H7 (cell line): ENCODE data around the gene ARL3. TPM values are rescaled to one million over a fixed set of nuclear protein-coding genes. Genes with fewer than 3 reads are reported as not detected.

Experiments
- DNase-seq: peaks from one replicate; pipeline ENCODE4 v3.0.0; 2012
- H3K27me3 ChIP-seq: 2 replicates; pipeline ENCODE4 v1.6.0; 2011; ENCODE audit warnings: mild to moderate bottlenecking, low read length; ENCODE audit not compliant: control insufficient read depth, insufficient read depth
- H3K36me3 ChIP-seq: replicated peaks from 2 replicates; pipeline ENCODE4 v1.5.1; 2011; ENCODE audit warnings: low read length; ENCODE audit not compliant: control insufficient read depth, insufficient read depth
- H3K4me3 ChIP-seq: 2 replicates; pipeline ENCODE4 v1.5.1; 2011; ENCODE audit warnings: low read depth, mild to moderate bottlenecking, control low read depth, low read length, moderate library complexity; ENCODE audit not compliant: insufficient read depth
- total RNA-seq: library from RNA; depleted of rRNA; stranded (reverse); fragments of >200 nt; shearing (Covaris generic); gene quantifications from 2 replicates; pipeline ENCODE4 v1.2.3, GENCODE V29; 2014

Gene ARL3
- total RNA-seq, 1 experiment from 2014 or later, result 7.5 TPM

- H3K4me3 ChIP-seq, result peak overlapping the region; percentile 73
- DNase-seq, result peak; percentile 95
- H3K27me3 ChIP-seq, result no peaks in the 10 kb centered on the region
- no peaks in the 10 kb centered on the region for H3K36me3 ChIP-seq
These were observed 72.1 kb downstream of the ARL3 start for GRCh38 chr10:102641880-102642735.

- H3K36me3 ChIP-seq, result no peaks in the 10 kb centered on the region
- no peaks in the 10 kb centered on the region for H3K27me3 ChIP-seq
- peak overlapping the region; percentile 49 for H3K4me3 ChIP-seq
- DNase-seq, result no peak
These were observed 72.8 kb downstream of the ARL3 start for GRCh38 chr10:102641402-102641801.

- Histone ChIP-seq H3K27me3 (no peaks in the 10 kb centered on the region), H3K4me3 (no peak overlapping the region), H3K36me3 (no peaks in the 10 kb centered on the region)
- no peak for DNase-seq
These were observed 74.7 kb downstream of the ARL3 start for GRCh38 chr10:102639537-102639936.

GRCh38 chr10:102635377-102635776, 78.8 kb downstream of the ARL3 start:
- Histone ChIP-seq H3K36me3 (no peaks in the 10 kb centered on the region), H3K4me3 (no peak overlapping the region), H3K27me3 (no peaks in the 10 kb centered on the region)
- no peak for DNase-seq

- no peak overlapping the region for H3K4me3 ChIP-seq
- no peaks in the 10 kb centered on the region for H3K27me3 ChIP-seq
- no peaks in the 10 kb centered on the region for H3K36me3 ChIP-seq
- DNase-seq, result no peak
These were observed 79.5 kb downstream of the ARL3 start for GRCh38 chr10:102634686-102635085.

- DNase-seq, result no peak
- no peak overlapping the region for H3K4me3 ChIP-seq
- H3K36me3 ChIP-seq, result no peaks in the 10 kb centered on the region
- no peaks in the 10 kb centered on the region for H3K27me3 ChIP-seq
These were observed 80.3 kb downstream of the ARL3 start for GRCh38 chr10:102633848-102634247.

- no peak overlapping the region for H3K4me3 ChIP-seq
- H3K36me3 ChIP-seq, result no peaks in the 10 kb centered on the region
- no peaks in the 10 kb centered on the region for H3K27me3 ChIP-seq
- no peak for DNase-seq
These were observed 80.9 kb downstream of the ARL3 start for GRCh38 chr10:102633287-102633686.

- H3K27me3 ChIP-seq, result no peaks in the 10 kb centered on the region
- H3K36me3 ChIP-seq, result no peaks in the 10 kb centered on the region
- no peak for DNase-seq
- no peak overlapping the region for H3K4me3 ChIP-seq
These were observed 81.6 kb downstream of the ARL3 start for GRCh38 chr10:102632394-102633111.

- no peaks in the 10 kb centered on the region for H3K27me3 ChIP-seq
- no peak overlapping the region for H3K4me3 ChIP-seq
- DNase-seq, result no peak
- no peaks in the 10 kb centered on the region for H3K36me3 ChIP-seq
These were observed 82.4 kb downstream of the ARL3 start for GRCh38 chr10:102631525-102632393.

- no peak overlapping the region for H3K4me3 ChIP-seq
- H3K36me3 ChIP-seq, result no peaks in the 10 kb centered on the region
- no peak for DNase-seq
- H3K27me3 ChIP-seq, result no peaks in the 10 kb centered on the region
These were observed 83.5 kb downstream of the ARL3 start for GRCh38 chr10:102630663-102631062.

- DNase-seq, result peak; percentile 76
- H3K36me3 ChIP-seq, result no peaks in the 10 kb centered on the region
- no peak overlapping the region for H3K4me3 ChIP-seq
- H3K27me3 ChIP-seq, result no peaks in the 10 kb centered on the region
These were observed 84.3 kb downstream of the ARL3 start for GRCh38 chr10:102629661-102630614.

- no peaks in the 10 kb centered on the region for H3K27me3 ChIP-seq
- DNase-seq, result peak; percentile 47
These were observed 85.7 kb downstream of the ARL3 start for GRCh38 chr10:102628451-102628911.

GRCh38 chr10:102627736-102628293, 86.4 kb downstream of the ARL3 start:
- DNase-seq, result peak; percentile 90
- Histone ChIP-seq H3K36me3 (no peaks in the 10 kb centered on the region), H3K4me3 (no peak overlapping the region), H3K27me3 (no peaks in the 10 kb centered on the region)

More at GRCh38 chr10:102628451-102628911, 85.7 kb downstream of the ARL3 start:
- Histone ChIP-seq H3K36me3 (no peaks in the 10 kb centered on the region), H3K4me3 (no peak overlapping the region)
